D721Med (cell line): ENCODE data around the gene TCERG1L.

Source experiments
- DNase-seq: peaks from one replicate; pipeline ENCODE4 v3.0.0; 2011; ENCODE audit warnings: low spot score; ENCODE audit not compliant: insufficient read length
- FAIRE-seq: peaks from 2 replicates; lab custom pipeline; 2011; peaks lifted over from hg19 to GRCh38; lab: Jason Lieb, UNC
- TF ChIP-seq, protein P1 (sequence below): IDR thresholded peaks from 2 replicates; pipeline ENCODE4 v1.5.1; 2012; ENCODE audit warnings: mild to moderate bottlenecking, control low read depth; ENCODE audit not compliant: insufficient read depth; ENCODE audit errors: missing control alignments

The TCERG1L gene

DNA sequence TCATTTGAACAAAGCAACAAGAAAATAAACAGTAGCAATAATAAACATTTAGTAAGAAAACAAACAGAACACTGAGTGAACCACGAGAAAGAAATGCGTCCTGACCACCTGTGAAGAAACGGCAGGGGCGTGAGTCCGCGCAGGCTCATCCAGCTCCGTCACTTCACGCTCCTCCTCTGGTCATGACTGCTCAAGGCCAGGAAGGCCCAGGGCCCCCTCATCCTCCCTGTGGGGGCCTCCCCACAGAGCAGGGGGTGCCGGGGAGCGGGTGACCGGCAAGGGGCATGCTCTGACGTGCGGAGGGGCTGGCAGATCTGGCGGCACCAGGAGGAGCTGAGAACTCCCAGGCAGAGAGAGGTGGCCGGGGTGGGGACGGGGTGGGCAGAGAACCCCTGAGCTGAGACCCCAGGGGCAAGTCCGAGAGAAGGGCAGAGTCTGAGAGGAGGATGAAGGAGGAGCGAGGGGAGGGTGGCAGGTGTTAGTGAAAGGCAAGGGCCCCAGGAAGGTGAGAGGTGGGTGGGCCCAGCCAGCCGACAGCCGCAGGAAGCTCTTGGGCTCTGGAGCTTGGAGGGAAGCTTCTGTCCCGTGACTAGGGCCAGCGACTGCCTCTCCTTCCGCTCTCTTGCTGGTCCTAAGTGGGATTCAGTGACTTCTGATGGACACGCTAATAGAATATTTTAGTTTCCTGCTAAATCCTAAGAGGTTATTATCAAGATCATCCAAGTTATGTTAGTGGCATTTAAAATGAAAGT lies 223.9 kb downstream of the TCERG1L start:
- TF ChIP-seq, protein P1, sequence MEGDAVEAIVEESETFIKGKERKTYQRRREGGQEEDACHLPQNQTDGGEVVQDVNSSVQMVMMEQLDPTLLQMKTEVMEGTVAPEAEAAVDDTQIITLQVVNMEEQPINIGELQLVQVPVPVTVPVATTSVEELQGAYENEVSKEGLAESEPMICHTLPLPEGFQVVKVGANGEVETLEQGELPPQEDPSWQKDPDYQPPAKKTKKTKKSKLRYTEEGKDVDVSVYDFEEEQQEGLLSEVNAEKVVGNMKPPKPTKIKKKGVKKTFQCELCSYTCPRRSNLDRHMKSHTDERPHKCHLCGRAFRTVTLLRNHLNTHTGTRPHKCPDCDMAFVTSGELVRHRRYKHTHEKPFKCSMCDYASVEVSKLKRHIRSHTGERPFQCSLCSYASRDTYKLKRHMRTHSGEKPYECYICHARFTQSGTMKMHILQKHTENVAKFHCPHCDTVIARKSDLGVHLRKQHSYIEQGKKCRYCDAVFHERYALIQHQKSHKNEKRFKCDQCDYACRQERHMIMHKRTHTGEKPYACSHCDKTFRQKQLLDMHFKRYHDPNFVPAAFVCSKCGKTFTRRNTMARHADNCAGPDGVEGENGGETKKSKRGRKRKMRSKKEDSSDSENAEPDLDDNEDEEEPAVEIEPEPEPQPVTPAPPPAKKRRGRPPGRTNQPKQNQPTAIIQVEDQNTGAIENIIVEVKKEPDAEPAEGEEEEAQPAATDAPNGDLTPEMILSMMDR, result no peak
- FAIRE-seq (no peak), DNase-seq (no peak)

DNA sequence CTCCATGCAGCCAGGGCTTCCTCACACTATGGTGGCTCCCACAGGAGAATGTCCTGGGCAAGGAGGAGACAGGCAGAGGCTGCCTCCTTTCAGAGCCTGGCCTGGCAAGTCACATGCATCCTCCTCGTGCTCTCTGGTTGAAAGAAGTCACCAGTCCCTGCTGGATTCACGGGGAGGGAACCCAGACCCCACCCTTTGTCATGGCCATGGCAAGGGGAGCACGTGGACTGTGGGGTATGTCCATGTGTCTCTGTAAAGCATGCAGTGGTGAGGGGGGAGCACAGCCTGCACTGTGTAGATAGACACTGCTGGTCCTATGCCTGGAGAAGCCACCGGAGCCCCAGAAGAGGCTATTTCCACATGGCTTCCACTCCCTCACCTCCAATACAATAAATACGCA lies 225.0 kb downstream of the TCERG1L start:
- DNase-seq, result no peak
- FAIRE-seq, result no peak
- TF ChIP-seq, protein P1, result no peak

DNA sequence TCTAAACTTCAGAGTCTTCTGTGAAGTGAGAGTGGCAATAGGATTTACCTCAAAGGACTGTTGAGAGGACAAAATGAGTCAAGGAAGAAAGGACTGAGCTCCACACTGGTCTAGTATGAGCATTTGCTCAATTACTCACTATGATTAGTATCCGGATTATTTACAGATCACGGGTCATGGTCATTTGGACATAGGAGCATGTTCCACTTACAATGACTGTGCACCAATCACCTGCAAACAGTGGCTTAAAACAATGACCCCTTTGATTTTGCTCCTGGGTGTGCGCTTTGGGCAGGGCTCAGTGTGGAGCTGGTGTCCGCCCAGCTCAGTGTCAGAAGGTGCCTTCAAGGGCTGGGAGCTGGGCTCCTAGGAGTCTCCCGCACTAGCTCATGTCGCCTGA lies 225.4 kb downstream of the TCERG1L start:
- DNase-seq (no peak), FAIRE-seq (no peak)
- TF ChIP-seq, protein P1, result no peak

DNA sequence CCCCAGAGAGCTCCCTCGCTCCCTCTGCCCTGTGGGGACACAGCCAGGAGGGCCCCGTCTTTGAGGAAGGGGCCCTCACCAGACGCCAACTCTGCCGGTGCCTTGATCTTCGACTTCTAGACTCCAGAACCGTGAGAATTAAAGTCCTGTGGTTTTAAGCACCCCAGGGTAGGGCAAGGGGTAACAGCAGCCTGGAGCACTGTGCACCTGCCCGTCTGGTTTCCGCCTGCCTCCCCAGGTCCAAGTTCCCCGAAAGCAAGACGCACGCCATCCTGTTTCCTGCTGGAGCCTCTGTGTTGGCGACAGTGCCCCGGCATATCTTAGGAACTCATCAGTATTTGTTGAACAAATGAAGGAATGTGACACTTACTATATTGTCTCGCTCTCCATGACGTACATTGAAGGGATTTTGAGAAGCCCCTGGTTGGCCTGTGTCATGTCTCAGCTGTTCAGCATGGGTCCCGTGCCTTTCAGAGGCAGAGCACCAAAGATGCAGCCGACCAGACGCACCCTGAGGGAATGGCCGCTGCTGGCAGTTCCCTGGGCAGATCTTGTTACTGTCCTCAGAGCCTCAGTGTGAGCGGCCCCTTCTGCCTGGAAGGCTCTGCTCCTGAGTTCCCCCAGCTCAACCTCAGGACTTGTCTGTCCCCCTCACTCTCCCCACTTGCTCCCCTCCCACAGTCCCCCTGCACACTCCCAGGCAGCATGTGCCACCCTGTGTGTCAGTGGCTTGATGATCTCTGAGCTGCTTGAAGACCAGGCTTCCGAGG lies 226.2 kb downstream of the TCERG1L start:
- TF ChIP-seq, protein P1, result no peak
- DNase-seq (no peak), FAIRE-seq (no peak)

DNA sequence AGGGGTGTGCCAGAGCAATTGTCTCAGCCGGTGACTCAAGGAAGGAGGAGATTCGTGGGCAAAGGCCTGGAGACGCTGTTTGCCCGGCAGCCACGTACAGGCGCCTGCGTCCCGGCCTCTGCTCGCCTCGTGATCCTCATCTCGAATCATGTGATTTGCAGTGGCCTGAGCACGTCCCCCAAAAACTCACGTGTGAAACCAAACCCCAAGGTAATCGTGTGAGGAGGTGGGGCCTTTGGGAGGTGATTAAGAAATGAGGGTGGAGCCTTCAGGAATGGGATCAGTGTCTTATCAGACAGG lies 226.8 kb downstream of the TCERG1L start:
- TF ChIP-seq, protein P1, result no peak
- FAIRE-seq, result no peak
- DNase-seq, result no peak

DNA sequence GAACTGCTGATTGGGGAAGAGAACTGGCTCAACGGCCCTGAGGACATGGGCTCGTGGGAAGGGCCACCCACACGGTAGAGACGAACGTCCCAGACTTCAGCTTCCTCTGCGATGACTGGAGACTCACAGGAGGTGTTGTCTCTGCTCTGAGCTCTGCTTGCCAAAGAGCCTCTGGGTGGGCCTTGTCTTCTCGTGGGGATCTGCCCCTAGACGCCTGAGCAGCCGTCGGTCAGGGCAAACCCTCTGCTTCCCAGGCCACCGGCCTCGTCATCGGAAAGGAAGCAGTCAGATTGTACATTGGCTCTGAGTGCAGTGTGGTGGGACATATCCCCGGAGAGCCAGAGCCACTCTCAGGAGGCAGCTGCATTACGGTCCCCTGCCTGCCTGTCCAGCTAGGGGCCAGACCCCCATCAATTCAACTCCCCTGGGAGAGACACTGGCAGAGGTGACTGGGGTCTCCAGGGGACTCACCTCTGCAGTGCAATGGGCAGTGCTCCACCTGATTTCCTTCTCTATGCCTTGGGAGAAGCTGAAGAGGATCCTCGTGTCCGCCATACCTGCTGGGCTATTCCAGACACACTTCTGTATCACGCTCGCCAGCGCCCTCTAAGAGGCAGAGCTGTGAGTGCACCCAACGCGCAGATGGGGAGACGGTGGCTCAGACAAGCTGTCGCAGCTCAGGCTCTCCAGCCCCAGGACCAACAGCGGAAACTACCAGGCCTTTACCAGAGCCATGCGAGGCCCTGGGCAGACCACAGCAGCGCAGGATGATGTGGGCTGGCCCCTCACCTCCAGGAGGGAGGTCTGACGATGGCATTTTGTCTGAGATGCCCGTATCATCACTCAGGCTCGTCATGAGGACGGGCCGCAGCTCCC lies 227.4 kb downstream of the TCERG1L start:
- no peak for DNase-seq
- FAIRE-seq, result no peak
- TF ChIP-seq, protein P1, result no peak
